B cell (primary cell): ENCODE results near the gene PPP2R2B. TPM values are rescaled to one million over a fixed set of nuclear protein-coding genes. Genes with fewer than 3 reads are reported as not detected.
"Not testable (repeated sequence)": the region's sequence is repeated elsewhere in the genome, so short reads cannot be mapped to it uniquely, and the experiment has no call there.

ENCODE experiments used
- ATAC-seq: fragments of 200-7000 bp; cut with Tn5 transposase; one replicate; pipeline ENCODE4 v1.10.0; 2021; ENCODE audit warnings: low read depth, mild to moderate bottlenecking, moderate number of reproducible peaks, moderate library complexity
- CTCF ChIA-PET: fragments of 350-600 bp; sonication (Branson Sonifier 250); formaldehyde crosslinking; loops from one replicate; lab custom pipeline; 2021; ENCODE audit warnings: antibody characterized with exemption, inconsistent platforms; lab: Charles Lee
- POLR2A ChIA-PET: fragments of 350-600 bp; sonication (Branson Sonifier 250); formaldehyde crosslinking; loops from one replicate; lab custom pipeline; 2021; ENCODE audit warnings: antibody characterized with exemption; lab: Charles Lee
- DNase-seq: peaks from one replicate; pipeline ENCODE4 v3.0.0; 2013
- H2AFZ ChIP-seq: 2 replicates; pipeline ENCODE4 v1.6.1; 2012; ENCODE audit warnings: mild to moderate bottlenecking, low read depth, low read length; ENCODE audit not compliant: insufficient read depth, poor library complexity, severe bottlenecking
- H3K27ac ChIP-seq, 2 donors: 1 replicate in 1 of 2; 2 replicates in 1 of 2; pipeline ENCODE4 v1.5.1; 2012 to 2013; ENCODE audit warnings: low read length in 2 of 2, mild to moderate bottlenecking in 2 of 2, moderate library complexity in 1 of 2
- H3K27me3 ChIP-seq, 4 experiments: fragments of 200-600 bp in 1 of 4; sonication (generic) in 1 of 4; replicated peaks in 1 of 4; 1 replicate in 2 of 4; 2 replicates in 2 of 4; pipeline versions ENCODE4 v1.6.1 to v1.7.0; 2013 to 2016; ENCODE audit warnings: low read length in 3 of 4, mild to moderate bottlenecking in 2 of 4, mixed read lengths in 1 of 4, moderate library complexity in 1 of 4; ENCODE audit not compliant: insufficient read depth in 4 of 4, control insufficient read depth in 3 of 4; ENCODE audit errors: control extremely low read depth in 1 of 4
- H3K36me3 ChIP-seq, 2 experiments: replicated peaks in 1 of 2; 1 replicate in 1 of 2; 2 replicates in 1 of 2; pipeline versions ENCODE4 v1.6.1 to v1.7.1; 2013; ENCODE audit warnings: low read length in 1 of 2; ENCODE audit not compliant: insufficient read depth in 2 of 2, control insufficient read depth in 1 of 2; ENCODE audit errors: control extremely low read depth in 1 of 2, extremely low read depth in 1 of 2
- H3K4me1 ChIP-seq, 2 donors: fragments of 200-600 bp in 1 of 2; sonication (generic) in 1 of 2; 1 replicate in 1 of 2; 2 replicates in 1 of 2; pipeline versions ENCODE4 v1.5.1 to v1.6.1; 2013 to 2017; ENCODE audit warnings: low read length in 2 of 2; ENCODE audit not compliant: control insufficient read depth in 2 of 2, insufficient read depth in 2 of 2
- H3K4me2 ChIP-seq: replicated peaks from 2 replicates; pipeline ENCODE3; 2012; ENCODE audit warnings: mild to moderate bottlenecking, low read depth, low read length; ENCODE audit not compliant: poor library complexity, severe bottlenecking
- H3K4me3 ChIP-seq, 5 experiments: fragments of 200-600 bp in 1 of 5; sonication (generic) in 1 of 5; 1 replicate in 3 of 5; 2 replicates in 2 of 5; pipeline versions ENCODE4 v1.5.1 to v1.7.0; 2011 to 2016; ENCODE audit warnings: low read length in 4 of 5, mild to moderate bottlenecking in 4 of 5, low read depth in 2 of 5, control low read depth in 1 of 5, moderate library complexity in 1 of 5; ENCODE audit not compliant: insufficient read depth in 1 of 5; ENCODE audit errors: control extremely low read depth in 1 of 5, extremely low read depth in 1 of 5
- H3K79me2 ChIP-seq: fragments of 200-600 bp; sonication (generic); one replicate; pipeline ENCODE4 v1.6.0; 2016; ENCODE audit warnings: low read length; ENCODE audit not compliant: control insufficient read depth, insufficient read depth
- H3K9ac ChIP-seq: fragments of 200-600 bp; sonication (generic); 2 replicates; pipeline ENCODE4 v1.6.1; 2017; ENCODE audit warnings: mild to moderate bottlenecking, low read length, moderate library complexity
- H3K9me3 ChIP-seq, 3 donors: one replicate each; pipeline versions ENCODE4 v1.6.1 to v1.7.1; 2013; ENCODE audit warnings: low read length in 2 of 3; ENCODE audit not compliant: control insufficient read depth in 2 of 3, insufficient read depth in 1 of 3; ENCODE audit errors: control extremely low read depth in 1 of 3
- H4K20me1 ChIP-seq: 2 replicates; pipeline ENCODE4 v1.6.0; 2012; ENCODE audit warnings: mild to moderate bottlenecking, low read length; ENCODE audit not compliant: insufficient read depth, control insufficient read depth, poor library complexity, severe bottlenecking
- H3K27ac Mint-ChIP-seq: one replicate; pipeline ENCODE4 v1.8.0; 2021; ENCODE audit warnings: mixed read lengths
- H3K27me3 Mint-ChIP-seq: one replicate; pipeline ENCODE4 v1.8.0; 2021; ENCODE audit warnings: mixed read lengths
- H3K4me1 Mint-ChIP-seq: one replicate; pipeline ENCODE4 v1.8.0; 2021; ENCODE audit warnings: mixed read lengths
- H3K4me3 Mint-ChIP-seq: one replicate; pipeline ENCODE4 v1.8.0; 2021; ENCODE audit warnings: mixed read lengths
- H3K9me3 Mint-ChIP-seq: one replicate; pipeline ENCODE4 v1.8.0; 2022; ENCODE audit warnings: mixed read lengths; ENCODE audit not compliant: insufficient read depth
- CTCF ChIP-seq: fragments of 200-600 bp; IDR thresholded peaks from one replicate; pipeline ENCODE4 v1.8.0; 2022; ENCODE audit warnings: antibody characterized with exemption, mild to moderate bottlenecking
- WGBS: methylation state at CpG from one replicate; pipeline ENCODE4 v1.1.5; 2013; ENCODE audit warnings: missing lambda C conversion rate; ENCODE audit not compliant: insufficient coverage; 5-methylcytosine and 5-hydroxymethylcytosine counted together
- intact Hi-C: fragments of 100-400 bp; cut with micrococcal nuclease; formaldehyde crosslinking; loops from one replicate; pipeline ENCODE4 v1.10.0; 2022
- polyA plus RNA-seq: library from polyadenylated mRNA; depleted of rRNA; stranded (reverse); fragments of >200 nt; gene quantifications from 2 replicates; pipeline ENCODE4 v1.2.3, GENCODE V29; 2012
- total RNA-seq, 2 donors: library from RNA; stranded (reverse); fragments of 120-200 nt in 1 of 2; gene quantifications; 1 replicate in 1 of 2; 2 replicates in 1 of 2; pipeline versions ENCODE4 v1.2.3 to v1.2.4, GENCODE V29; 2013 to 2022

PPP2R2B gene
- total and polyA plus RNA-seq, 2 donors (not counting 1 experiment from before 2014, with no cell fraction given), result 0.03 TPM; not detected in 1

GRCh38 chr5:146618434-146618833, 260.1 kb downstream of the PPP2R2B start:
- Histone ChIP-seq H3K27ac (no peak overlapping the region), H3K9ac (no peak overlapping the region), H3K4me2 (no peak overlapping the region), H3K36me3 (no peaks in the 10 kb centered on the region), H3K4me3 (no peak overlapping the region), H3K4me1 (no peaks in the 10 kb centered on the region), H4K20me1 (no peaks in the 10 kb centered on the region), H3K27me3 (no peaks in the 10 kb centered on the region), H3K9me3 (no peaks in the 10 kb centered on the region), H3K79me2 (no peaks in the 10 kb centered on the region), H2AFZ (no peak overlapping the region)
- no peak for TF ChIP-seq CTCF
- no peak overlapping the region for H3K4me3 Mint-ChIP-seq
- ATAC-seq (no peak), DNase-seq (no peak)
- no peaks in the 10 kb centered on the region for H3K27me3 Mint-ChIP-seq
- CTCF ChIA-PET, result no interaction called here
- POLR2A ChIA-PET, result no interaction called here
- WGBS, result 90% methylated on average over 5 of the region's 6 CpGs
- no peaks in the 10 kb centered on the region for H3K4me1 Mint-ChIP-seq
- no peak overlapping the region for H3K27ac Mint-ChIP-seq
- intact Hi-C loops, result no loop called here
- H3K9me3 Mint-ChIP-seq, result peaks cover 12% of the 10 kb centered on the region

DNA sequence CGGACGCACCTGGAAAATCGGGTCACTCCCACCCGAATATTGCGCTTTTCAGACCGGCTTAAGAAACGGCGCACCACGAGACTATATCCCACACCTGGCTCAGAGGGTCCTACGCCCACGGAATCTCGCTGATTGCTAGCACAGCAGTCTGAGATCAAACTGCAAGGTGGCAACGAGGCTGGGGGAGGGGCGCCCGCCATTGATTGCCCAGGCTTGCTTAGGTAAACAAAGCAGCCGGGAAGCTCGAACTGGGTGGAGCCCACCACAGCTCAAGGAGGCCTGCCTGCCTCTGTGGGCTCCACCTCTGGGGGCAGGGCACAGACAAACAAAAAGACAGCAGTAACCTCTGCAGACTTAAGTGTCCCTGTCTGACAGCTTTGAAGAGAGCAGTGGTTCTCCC, 268.8 kb downstream of the PPP2R2B start:
- H3K9ac ChIP-seq, H3K27me3 ChIP-seq, H3K4me1 ChIP-seq, H4K20me1 ChIP-seq, H3K9me3 ChIP-seq, H2AFZ ChIP-seq, CTCF ChIA-PET, intact Hi-C loops, H3K4me1 Mint-ChIP-seq, H3K4me3 Mint-ChIP-seq, H3K27me3 Mint-ChIP-seq, H3K4me2 ChIP-seq, H3K4me3 ChIP-seq, H3K79me2 ChIP-seq, DNase-seq, H3K36me3 ChIP-seq, POLR2A ChIA-PET, H3K27ac Mint-ChIP-seq, H3K9me3 Mint-ChIP-seq, H3K27ac ChIP-seq, ATAC-seq: not testable (repeated sequence)
- no CpG with 5 or more reads among the region's 17 CpGs for WGBS
